Stimulated activated CD4-positive, alpha-beta T cell treated with anti-CD3 and anti-CD28 coated beads, Interleukin-2, amount 100 ng/mL, for 4 hours (primary cell): Measurements from ENCODE around the gene HK1.
"Not testable (repeated sequence)": the region's sequence is repeated elsewhere in the genome, so short reads cannot be mapped to it uniquely, and the experiment has no call there.

ENCODE experiments used
- DNase-seq: peaks from one replicate; pipeline ENCODE4 v3.0.0-alpha.2; 2020; ENCODE audit warnings: low read depth

The HK1 gene

GRCh38 chr10:69278446-69278963 lies at the start of gene HK1:
TSS of gene HK1 (plus strand) at chr10:69278496.
- no peak for DNase-seq

- no peak for DNase-seq
These were observed 48.7 kb upstream of the HK1 start for GRCh38 chr10:69229616-69229916.

- DNase-seq = no peak
These were observed 48.2 kb upstream of the HK1 start for GRCh38 chr10:69230128-69230527.

- DNase-seq = no peak
These were observed 46.0 kb upstream of the HK1 start for GRCh38 chr10:69232252-69232651.

- peak; percentile 21 for DNase-seq
These were observed 45.4 kb upstream of the HK1 start for GRCh38 chr10:69232736-69233480.

GRCh38 chr10:69234447-69234846 lies 43.8 kb upstream of the HK1 start:
- no peak for DNase-seq

- peak; percentile 78 for DNase-seq
These were observed 40.7 kb upstream of the HK1 start for GRCh38 chr10:69237528-69238159.

- no peak for DNase-seq
These were observed 39.2 kb upstream of the HK1 start for GRCh38 chr10:69239136-69239535.

- no peak for DNase-seq
These were observed 38.4 kb upstream of the HK1 start for GRCh38 chr10:69239816-69240434.

GRCh38 chr10:69240455-69240854 lies 37.8 kb upstream of the HK1 start:
- DNase-seq = no peak

GRCh38 chr10:69241575-69241974 lies 36.7 kb upstream of the HK1 start:
- no peak for DNase-seq

GRCh38 chr10:69242040-69242851 lies 36.0 kb upstream of the HK1 start:
- DNase-seq = no peak

GRCh38 chr10:69242852-69243212 lies 35.5 kb upstream of the HK1 start:
- DNase-seq = no peak

- no peak for DNase-seq
These were observed 34.5 kb upstream of the HK1 start for GRCh38 chr10:69243817-69244216.

- DNase-seq = no peak
These were observed 32.3 kb upstream of the HK1 start for GRCh38 chr10:69246036-69246435.

GRCh38 chr10:69246581-69247312 lies 31.5 kb upstream of the HK1 start:
- no peak for DNase-seq

- no peak for DNase-seq
These were observed 31.0 kb upstream of the HK1 start for GRCh38 chr10:69247313-69247710.

GRCh38 chr10:69248117-69248730 lies 30.1 kb upstream of the HK1 start:
- DNase-seq = no peak

GRCh38 chr10:69250041-69250440 lies 28.3 kb upstream of the HK1 start:
- no peak for DNase-seq

GRCh38 chr10:69251417-69251816 lies 26.9 kb upstream of the HK1 start:
- DNase-seq = not testable (repeated sequence)

GRCh38 chr10:69253171-69253570 lies 25.1 kb upstream of the HK1 start:
- DNase-seq = no peak
